Adrenal gland (tissue), 5 donors: Measurements from ENCODE around the gene JAZF1.

Experiments used
- POLR2A ChIP-seq, 2 donors: fragments of 450-650 bp; IDR thresholded peaks; one replicate each; pipeline ENCODE4 v1.6.1; 2017; ENCODE audit warnings: antibody characterized with exemption in 2 of 2, mild to moderate bottlenecking in 2 of 2, moderate library complexity in 1 of 2
- TF ChIP-seq, protein P1 (sequence below), 6 experiments: fragments of 450-650 bp in 4 of 6; fragments of 200-600 bp in 2 of 6; sonication (generic) in 1 of 6; IDR thresholded peaks; 1 replicate in 5 of 6; 2 replicates in 1 of 6; pipeline versions ENCODE4 v1.5.1 to v1.8.0; 2016 to 2021; ENCODE audit warnings: antibody characterized with exemption in 6 of 6, mild to moderate bottlenecking in 2 of 6, moderate library complexity in 1 of 6
- donor health status: DM: no; HTN: no; CAD: no.

- TF ChIP-seq, protein P1, sequence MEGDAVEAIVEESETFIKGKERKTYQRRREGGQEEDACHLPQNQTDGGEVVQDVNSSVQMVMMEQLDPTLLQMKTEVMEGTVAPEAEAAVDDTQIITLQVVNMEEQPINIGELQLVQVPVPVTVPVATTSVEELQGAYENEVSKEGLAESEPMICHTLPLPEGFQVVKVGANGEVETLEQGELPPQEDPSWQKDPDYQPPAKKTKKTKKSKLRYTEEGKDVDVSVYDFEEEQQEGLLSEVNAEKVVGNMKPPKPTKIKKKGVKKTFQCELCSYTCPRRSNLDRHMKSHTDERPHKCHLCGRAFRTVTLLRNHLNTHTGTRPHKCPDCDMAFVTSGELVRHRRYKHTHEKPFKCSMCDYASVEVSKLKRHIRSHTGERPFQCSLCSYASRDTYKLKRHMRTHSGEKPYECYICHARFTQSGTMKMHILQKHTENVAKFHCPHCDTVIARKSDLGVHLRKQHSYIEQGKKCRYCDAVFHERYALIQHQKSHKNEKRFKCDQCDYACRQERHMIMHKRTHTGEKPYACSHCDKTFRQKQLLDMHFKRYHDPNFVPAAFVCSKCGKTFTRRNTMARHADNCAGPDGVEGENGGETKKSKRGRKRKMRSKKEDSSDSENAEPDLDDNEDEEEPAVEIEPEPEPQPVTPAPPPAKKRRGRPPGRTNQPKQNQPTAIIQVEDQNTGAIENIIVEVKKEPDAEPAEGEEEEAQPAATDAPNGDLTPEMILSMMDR (IDR thresholded peaks at IDR 0.05): no peak
- no peak for TF ChIP-seq POLR2A (IDR thresholded peaks at IDR 0.05)
Observed at GRCh38 chr7:28045592-28045991, 135.0 kb downstream of the JAZF1 start.
